Caco-2 (cell line): ENCODE results near the gene ZDHHC14. TPM values are rescaled to one million over a fixed set of nuclear protein-coding genes. Genes with fewer than 3 reads are reported as not detected.

Source experiments
- BruUV-seq: library from RNA; stranded (reverse); fragments of 400-500 nt; replicated peaks from 2 replicates; lab custom pipeline; 2021; lab: Mats Ljungman, UMichigan
- CTCF ChIA-PET: fragments of 300-600 bp; sonication (Branson Sonifier 250); formaldehyde crosslinking; loops from one replicate; lab custom pipeline; 2022; ENCODE audit warnings: antibody characterized with exemption; lab: Charles Lee
- POLR2A ChIA-PET: fragments of 300-600 bp; sonication (Branson Sonifier 250); formaldehyde crosslinking; loops from one replicate; lab custom pipeline; 2022; ENCODE audit warnings: antibody characterized with exemption; lab: Charles Lee
- DNase-seq, 2 experiments: peaks; one replicate each; pipeline versions ENCODE4 v3.0.0 to v3.0.0-alpha.2; 2020 to 2022
- H3K27me3 ChIP-seq: replicated peaks from 2 replicates; pipeline ENCODE4 v1.6.0; 2011; ENCODE audit warnings: low read length; ENCODE audit not compliant: control insufficient read depth, insufficient read depth
- H3K36me3 ChIP-seq: 2 replicates; pipeline ENCODE4 v1.5.1; 2011; ENCODE audit warnings: low read length; ENCODE audit not compliant: control insufficient read depth, insufficient read depth
- H3K4me1 ChIP-seq: fragments of 250-450 bp; sonication (Bioruptor Pico); 2 replicates; pipeline ENCODE4 v1.5.1; 2020; ENCODE audit warnings: mild to moderate bottlenecking
- H3K4me3 ChIP-seq: 2 replicates; pipeline ENCODE4 v1.5.1; 2011; ENCODE audit warnings: low read depth, mild to moderate bottlenecking, control low read depth, low read length
- H3K9me3 ChIP-seq: fragments of 250-450 bp; sonication (Bioruptor Pico); 2 replicates; pipeline ENCODE4 v1.5.1; 2020; ENCODE audit warnings: mild to moderate bottlenecking, moderate library complexity
- H3K27ac Mint-ChIP-seq: one replicate; pipeline ENCODE4 v1.8.0; 2022; ENCODE audit warnings: mixed read lengths; ENCODE audit not compliant: unreplicated experiment
- H3K27me3 Mint-ChIP-seq: one replicate; pipeline ENCODE4 v1.8.0; 2022; ENCODE audit warnings: mixed read lengths; ENCODE audit not compliant: insufficient read depth, unreplicated experiment
- H3K36me3 Mint-ChIP-seq: one replicate; pipeline ENCODE4 v1.8.0; 2022; ENCODE audit warnings: mild to moderate bottlenecking, mixed read lengths; ENCODE audit not compliant: insufficient read depth, unreplicated experiment
- H3K4me1 Mint-ChIP-seq: one replicate; pipeline ENCODE4 v1.8.0; 2022; ENCODE audit warnings: low read depth, mixed read lengths; ENCODE audit not compliant: unreplicated experiment
- H3K4me3 Mint-ChIP-seq: one replicate; pipeline ENCODE4 v1.8.0; 2022; ENCODE audit warnings: mild to moderate bottlenecking, moderate library complexity, mixed read lengths; ENCODE audit not compliant: unreplicated experiment
- H3K9me3 Mint-ChIP-seq: one replicate; pipeline ENCODE4 v1.8.0; 2022; ENCODE audit warnings: mixed read lengths; ENCODE audit not compliant: unreplicated experiment
- intact Hi-C: fragments of 100-400 bp; cut with micrococcal nuclease; formaldehyde crosslinking; loops from one replicate; pipeline ENCODE4 v1.10.0; 2022; ENCODE audit not compliant: unreplicated experiment
- total RNA-seq: library from RNA; stranded (reverse); gene quantifications from 2 replicates; pipeline ENCODE4 v1.2.3, GENCODE V29; 2022
- TF ChIP-seq, protein P1 (sequence below), 2 experiments: fragments of 200-600 bp in 1 of 2; IDR thresholded peaks; 1 replicate in 1 of 2; 2 replicates in 1 of 2; pipeline versions ENCODE4 v1.5.1 to v1.8.0; 2011 to 2022; ENCODE audit warnings: antibody characterized with exemption in 1 of 2, control low read depth in 1 of 2, inconsistent platforms in 1 of 2, low read depth in 1 of 2, low read length in 1 of 2, mild to moderate bottlenecking in 1 of 2, moderate library complexity in 1 of 2; ENCODE audit not compliant: insufficient read depth in 1 of 2, severe bottlenecking in 1 of 2, unreplicated experiment in 1 of 2

ZDHHC14 gene
- total RNA-seq, 1 experiment from 2014 or later = 22.1 TPM

GRCh38 chr6:157655139-157655538 is 274.1 kb downstream of the ZDHHC14 start:
- CTCF ChIA-PET = no interaction called here
- H3K27ac Mint-ChIP-seq = no peak overlapping the region
- Histone ChIP-seq H3K27me3 (no peaks in the 10 kb centered on the region), H3K36me3 (peaks cover 1% of the 10 kb centered on the region; the same call in 1 of the 2 replicates), H3K9me3 (no peaks in the 10 kb centered on the region), H3K4me1 (no peaks in the 10 kb centered on the region), H3K4me3 (no peak overlapping the region)
- TF ChIP-seq, protein P1, sequence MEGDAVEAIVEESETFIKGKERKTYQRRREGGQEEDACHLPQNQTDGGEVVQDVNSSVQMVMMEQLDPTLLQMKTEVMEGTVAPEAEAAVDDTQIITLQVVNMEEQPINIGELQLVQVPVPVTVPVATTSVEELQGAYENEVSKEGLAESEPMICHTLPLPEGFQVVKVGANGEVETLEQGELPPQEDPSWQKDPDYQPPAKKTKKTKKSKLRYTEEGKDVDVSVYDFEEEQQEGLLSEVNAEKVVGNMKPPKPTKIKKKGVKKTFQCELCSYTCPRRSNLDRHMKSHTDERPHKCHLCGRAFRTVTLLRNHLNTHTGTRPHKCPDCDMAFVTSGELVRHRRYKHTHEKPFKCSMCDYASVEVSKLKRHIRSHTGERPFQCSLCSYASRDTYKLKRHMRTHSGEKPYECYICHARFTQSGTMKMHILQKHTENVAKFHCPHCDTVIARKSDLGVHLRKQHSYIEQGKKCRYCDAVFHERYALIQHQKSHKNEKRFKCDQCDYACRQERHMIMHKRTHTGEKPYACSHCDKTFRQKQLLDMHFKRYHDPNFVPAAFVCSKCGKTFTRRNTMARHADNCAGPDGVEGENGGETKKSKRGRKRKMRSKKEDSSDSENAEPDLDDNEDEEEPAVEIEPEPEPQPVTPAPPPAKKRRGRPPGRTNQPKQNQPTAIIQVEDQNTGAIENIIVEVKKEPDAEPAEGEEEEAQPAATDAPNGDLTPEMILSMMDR (IDR thresholded peaks at IDR 0.05; ENCODE audit: insufficient read depth in 1 of 2, low read depth in 1 of 2, low read length in 1 of 2, severe bottlenecking in 1 of 2, unreplicated experiment in 1 of 2) = no peak
- DNase-seq = no peak
- no peaks in the 10 kb centered on the region for H3K4me1 Mint-ChIP-seq
- H3K9me3 Mint-ChIP-seq = no peaks in the 10 kb centered on the region
- intact Hi-C loops = no loop called here
- POLR2A ChIA-PET = no interaction called here
- H3K27me3 Mint-ChIP-seq = no peaks in the 10 kb centered on the region
- H3K4me3 Mint-ChIP-seq = no peak overlapping the region
- H3K36me3 Mint-ChIP-seq = peaks cover 14% of the 10 kb centered on the region
- no TSS peak for BruUV-seq

- DNase-seq = no peak
- H3K4me1 Mint-ChIP-seq = no peaks in the 10 kb centered on the region
- TF ChIP-seq, protein P1 (IDR thresholded peaks at IDR 0.05; ENCODE audit: insufficient read depth in 1 of 2, low read depth in 1 of 2, low read length in 1 of 2, severe bottlenecking in 1 of 2, unreplicated experiment in 1 of 2) = no peak
- no peak overlapping the region for H3K4me3 Mint-ChIP-seq
- Histone ChIP-seq H3K27me3 (no peaks in the 10 kb centered on the region), H3K4me3 (no peak overlapping the region), H3K36me3 (peaks cover 1% of the 10 kb centered on the region; the same call in 1 of the 2 replicates), H3K4me1 (no peaks in the 10 kb centered on the region), H3K9me3 (no peaks in the 10 kb centered on the region)
- H3K36me3 Mint-ChIP-seq = peaks cover 16% of the 10 kb centered on the region
- POLR2A ChIA-PET = no interaction called here
- no peaks in the 10 kb centered on the region for H3K27me3 Mint-ChIP-seq
- intact Hi-C loops = no loop called here
- no peak overlapping the region for H3K27ac Mint-ChIP-seq
- no peaks in the 10 kb centered on the region for H3K9me3 Mint-ChIP-seq
- no TSS peak for BruUV-seq
- CTCF ChIA-PET = interaction anchor here (0.6 kb wide), 1 partner anchor 16 kb away, joined by 4 read pairs; no protein-coding TSS in a partner anchor
Observed at GRCh38 chr6:157656437-157656997, 275.5 kb downstream of the ZDHHC14 start.

DNA sequence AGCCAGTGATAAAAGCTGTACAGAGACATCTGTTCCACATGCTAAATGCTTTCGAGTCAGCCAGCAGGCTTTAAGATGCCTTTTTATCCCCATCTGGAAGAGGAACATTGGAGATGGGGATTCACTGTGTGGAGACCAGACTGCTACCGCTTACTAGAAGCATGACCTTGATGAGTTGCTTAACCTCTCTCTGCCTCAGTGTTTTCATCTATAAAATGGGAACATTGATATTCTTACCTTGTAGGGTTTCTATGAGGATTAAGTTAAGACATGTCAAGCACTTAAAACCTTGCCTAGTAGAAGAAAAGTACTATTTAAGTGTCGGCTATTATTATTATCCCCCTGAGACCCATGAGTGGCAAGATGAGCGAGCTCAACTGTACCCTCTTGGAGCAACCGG is 276.8 kb downstream of the ZDHHC14 start:
- TF ChIP-seq, protein P1 (IDR thresholded peaks at IDR 0.05; ENCODE audit: insufficient read depth in 1 of 2, low read depth in 1 of 2, low read length in 1 of 2, severe bottlenecking in 1 of 2, unreplicated experiment in 1 of 2) = no peak
- Histone ChIP-seq H3K4me1 (no peaks in the 10 kb centered on the region), H3K4me3 (no peak overlapping the region), H3K27me3 (no peaks in the 10 kb centered on the region), H3K36me3 (peaks cover 1% of the 10 kb centered on the region; the same call in 1 of the 2 replicates), H3K9me3 (no peaks in the 10 kb centered on the region)
- Mint-ChIP-seq H3K4me1 (no peaks in the 10 kb centered on the region), H3K36me3 (peaks cover 13% of the 10 kb centered on the region), H3K4me3 (no peak overlapping the region), H3K9me3 (no peaks in the 10 kb centered on the region), H3K27me3 (no peaks in the 10 kb centered on the region), H3K27ac (no peak overlapping the region)
- POLR2A ChIA-PET = no interaction called here
- no TSS peak for BruUV-seq
- DNase-seq = no peak
- CTCF ChIA-PET = no interaction called here
- intact Hi-C loops = no loop called here
